T-helper 1 cell treated with Interleukin-12 subunit alpha and Interleukin-12 subunit beta and Interleukin-4 antibody, amounts not matched to agents 30 ng/mL and 1 ng/mL, for 36 hours (primary cell): ENCODE data around the gene NDE1. TPM values are rescaled to one million over a fixed set of nuclear protein-coding genes. Genes with fewer than 3 reads are reported as not detected.

ENCODE experiments used
- intact Hi-C: fragments of 100-400 bp; cut with micrococcal nuclease; formaldehyde crosslinking; loops from one replicate; pipeline ENCODE4 v1.15.1; 2024
- total RNA-seq: library from RNA; stranded (reverse); gene quantifications from 2 replicates; pipeline ENCODE4 v1.2.3, GENCODE V29; 2022

The NDE1 gene
- total RNA-seq, 1 donor from 2014 or later: 126 TPM

DNA sequence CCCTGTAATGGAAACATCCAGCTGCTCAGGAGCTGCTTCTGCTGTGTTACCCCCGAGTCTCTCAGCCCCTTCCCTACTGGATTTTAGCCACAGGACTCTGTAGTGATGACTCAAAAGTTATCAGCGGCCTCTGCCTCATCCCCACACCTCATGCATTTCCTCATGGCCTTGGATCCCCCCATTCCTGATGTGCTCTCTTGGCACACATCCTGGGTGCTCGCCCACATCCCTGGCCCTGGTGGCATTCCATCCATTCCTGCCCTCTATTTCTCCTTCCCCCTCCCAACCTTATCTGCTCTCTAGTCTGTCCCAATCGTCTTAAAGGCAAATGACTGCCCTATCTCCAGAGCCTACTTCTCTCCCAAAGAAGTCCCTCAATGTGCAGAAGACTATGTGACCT is 31.7 kb upstream of the NDE1 start:
- intact Hi-C loops: no loop called here

GRCh38 chr16:15620611-15621195 is 29.3 kb upstream of the NDE1 start:
- intact Hi-C loops: no loop called here

DNA sequence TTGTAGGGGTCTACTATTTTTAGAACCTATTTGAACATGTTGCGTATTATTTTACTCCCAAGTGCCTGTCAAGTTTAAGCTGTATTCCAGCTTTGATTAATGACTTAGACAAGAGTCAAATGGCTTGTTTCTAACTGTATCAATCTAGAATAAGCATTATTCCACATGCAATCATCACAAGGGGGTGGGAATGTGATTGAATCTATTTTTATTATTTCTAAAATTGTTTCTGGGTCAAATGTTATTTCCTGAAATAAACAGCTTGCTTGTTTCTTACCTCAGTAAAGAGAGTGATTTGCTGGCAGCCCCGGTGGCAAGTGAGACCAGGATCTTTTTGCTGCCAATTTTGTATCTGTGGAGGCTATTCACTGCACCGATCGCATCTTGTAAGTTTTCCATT is 28.6 kb upstream of the NDE1 start:
- intact Hi-C loops: no loop called here

DNA sequence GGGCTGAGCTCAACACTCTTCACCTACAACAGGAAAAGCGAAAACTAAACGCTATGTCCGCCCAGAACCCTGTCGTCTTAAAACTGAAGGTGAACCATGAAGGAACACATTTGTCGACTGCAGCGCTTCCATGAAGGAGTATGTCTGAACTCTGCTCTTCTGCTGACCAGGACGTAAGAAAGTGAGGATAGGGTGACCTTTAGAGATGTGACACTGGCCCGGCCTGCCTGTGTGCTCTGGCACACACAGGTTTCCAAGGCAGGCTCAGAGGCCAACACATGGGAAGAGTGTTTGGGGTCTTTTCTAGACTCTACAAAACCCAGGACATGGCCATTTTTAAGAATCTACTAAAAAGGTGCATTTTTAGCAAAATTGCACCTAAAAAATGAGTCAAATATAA is 28.2 kb upstream of the NDE1 start:
- intact Hi-C loops: no loop called here

DNA sequence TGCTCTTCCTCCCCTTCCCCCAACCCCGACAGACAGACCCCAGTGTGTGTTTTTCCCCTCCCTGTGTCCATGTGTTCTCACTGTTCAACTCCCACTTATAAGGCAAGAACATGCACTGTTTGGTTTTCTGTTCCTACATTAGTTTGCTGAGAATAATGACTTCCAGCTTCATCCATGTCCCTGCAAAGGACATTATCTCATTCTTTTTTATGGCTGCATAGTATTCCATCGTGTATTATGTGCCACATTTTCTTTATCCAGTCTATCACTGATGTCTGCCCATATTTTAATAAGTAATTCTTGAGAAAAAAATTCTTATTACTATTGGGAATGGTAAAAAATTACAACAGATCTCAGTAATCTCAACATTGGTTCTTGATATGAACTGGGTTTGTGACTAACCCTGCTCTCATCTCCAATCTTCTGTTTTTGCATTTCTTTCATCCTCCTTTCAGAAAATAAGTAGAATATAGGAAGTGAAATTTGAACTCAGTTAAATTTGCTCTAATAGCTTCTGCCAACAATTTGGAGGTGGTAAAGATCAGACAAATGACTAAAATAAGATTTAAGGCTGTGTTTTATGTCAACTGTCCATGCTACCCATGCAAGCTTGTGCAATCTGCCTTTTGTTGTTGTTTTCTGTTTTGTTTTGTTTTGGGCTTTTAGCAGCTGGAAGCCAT is 18.2 kb upstream of the NDE1 start:
- intact Hi-C loops: no loop called here

- intact Hi-C loops: loop anchor here (2.0 kb wide), 1 partner anchor 15 kb away; the partner anchor contains the start of gene NDE1
Observed at GRCh38 chr16:15635926-15636325, 14.1 kb upstream of the NDE1 start.

GRCh38 chr16:15636392-15636873 is 13.6 kb upstream of the NDE1 start:
- intact Hi-C loops: loop anchor here (2.0 kb wide), 1 partner anchor 14 kb away; the partner anchor contains the start of gene NDE1

DNA sequence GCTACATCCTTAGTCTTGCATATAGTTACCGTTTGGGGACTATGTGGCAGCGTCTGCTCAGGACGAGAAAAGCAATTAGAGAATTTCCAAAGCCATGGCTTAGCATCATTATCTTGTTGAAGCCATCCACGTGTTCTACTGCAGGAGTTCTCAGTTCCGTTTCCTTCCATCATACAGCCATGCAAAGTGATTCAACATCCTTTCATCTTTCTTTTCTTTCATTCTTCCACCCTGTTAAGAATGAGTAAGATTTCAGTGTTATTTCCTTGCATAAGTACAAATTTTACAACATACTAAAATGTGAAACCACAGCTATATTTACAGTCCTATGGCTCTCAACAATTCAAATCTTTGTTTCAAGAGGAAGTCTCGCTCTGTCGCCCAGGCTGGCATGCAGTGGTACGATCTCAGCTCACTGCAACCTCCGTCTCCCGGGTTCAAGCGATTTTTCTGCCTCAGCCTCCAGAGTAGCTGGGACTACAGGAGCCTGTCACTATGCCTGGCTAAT is 10.9 kb upstream of the NDE1 start:
- intact Hi-C loops: no loop called here

DNA sequence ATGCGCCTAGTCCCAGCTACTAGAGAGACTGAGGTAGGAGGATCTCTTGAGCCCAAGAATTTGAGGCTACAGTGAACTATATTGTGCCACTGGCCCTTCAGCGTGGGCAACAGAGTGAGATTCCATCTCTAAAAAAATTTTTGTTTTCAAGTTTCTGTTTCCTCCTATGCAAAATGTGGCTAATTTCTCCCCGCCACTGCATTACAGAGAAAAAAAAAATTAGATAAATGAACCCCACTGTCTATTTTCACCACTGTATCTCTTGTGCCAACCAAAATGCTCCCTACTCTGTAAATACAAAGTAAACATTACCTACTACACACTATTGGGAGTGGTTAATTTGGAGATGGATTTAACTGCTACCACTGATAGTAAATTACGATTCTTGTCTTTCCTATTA is 9.1 kb upstream of the NDE1 start:
- intact Hi-C loops: loop anchor here (10.0 kb wide), 1 partner anchor 546 kb away; the partner anchor contains the start of gene RRN3

DNA sequence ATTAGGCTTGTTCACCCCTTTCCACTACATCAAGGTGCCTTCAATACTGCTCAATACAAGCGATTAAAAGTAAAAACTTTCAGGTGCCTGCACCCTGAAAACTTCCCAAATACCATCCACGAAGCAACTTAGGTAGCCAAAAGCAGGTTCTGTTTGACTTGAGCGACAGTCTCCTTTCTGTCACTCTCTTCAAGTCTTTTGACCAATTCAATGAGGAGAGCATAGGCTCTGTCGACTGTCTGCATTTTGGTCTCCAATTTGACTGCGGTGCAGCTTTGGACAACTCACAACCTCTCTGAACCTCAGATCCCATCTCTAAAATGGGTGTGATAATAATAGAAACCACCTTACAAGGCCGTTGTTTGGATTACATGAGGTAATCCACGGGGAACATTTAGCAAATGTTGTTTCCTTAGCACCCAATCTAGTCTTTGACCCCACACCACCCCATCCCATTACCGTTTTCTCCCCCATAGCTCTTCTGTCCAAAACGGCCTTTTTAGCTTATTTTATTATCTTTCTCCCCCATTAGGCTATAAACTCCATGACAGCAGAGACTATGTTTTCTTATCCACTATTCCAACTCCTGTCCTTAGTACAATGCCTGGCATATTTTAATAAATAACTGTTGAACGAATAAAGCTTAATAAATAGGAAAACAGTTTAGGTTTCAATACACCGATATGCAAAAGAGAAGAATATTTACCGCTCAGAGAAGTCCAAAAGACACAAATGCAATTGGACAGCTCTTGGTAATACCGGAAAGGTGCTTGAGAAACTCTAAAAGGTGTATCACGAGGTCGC is 8.1 kb upstream of the NDE1 start:
- intact Hi-C loops: loop anchor here (1.0 to 10.0 kb wide), 8 partner anchors 8 to 667 kb away; partner anchors contain the start of genes CEP20, NDE1, PDXDC1 and RRN3

GRCh38 chr16:15642557-15643047 is 7.4 kb upstream of the NDE1 start:
- intact Hi-C loops: loop anchor here (1.0 to 10.0 kb wide), 12 partner anchors 8 to 668 kb away; partner anchors contain the start of genes CEP20, NDE1, NTAN1 and PDXDC1

- intact Hi-C loops: loop anchor here (1.0 to 10.0 kb wide), 10 partner anchors 16 to 668 kb away; partner anchors contain the start of genes CEP20, NTAN1, PDXDC1 and RRN3
Observed at GRCh38 chr16:15643048-15643945, 6.7 kb upstream of the NDE1 start, which contains the start of gene MARF1. TSS of gene MARF1 (minus strand) at chr16:15643154. CDS start at chr16:15639233, 3,921 bp downstream.

GRCh38 chr16:15643946-15644250 is 6.1 kb upstream of the NDE1 start:
- intact Hi-C loops: loop anchor here (1.0 to 10.0 kb wide), 10 partner anchors 15 to 669 kb away; partner anchors contain the start of genes CEP20, NTAN1, PDXDC1 and RRN3

- intact Hi-C loops: loop anchor here (10.0 kb wide), 1 partner anchor 550 kb away; the partner anchor contains the start of gene RRN3
Observed at GRCh38 chr16:15644267-15644961, 5.6 kb upstream of the NDE1 start.

DNA sequence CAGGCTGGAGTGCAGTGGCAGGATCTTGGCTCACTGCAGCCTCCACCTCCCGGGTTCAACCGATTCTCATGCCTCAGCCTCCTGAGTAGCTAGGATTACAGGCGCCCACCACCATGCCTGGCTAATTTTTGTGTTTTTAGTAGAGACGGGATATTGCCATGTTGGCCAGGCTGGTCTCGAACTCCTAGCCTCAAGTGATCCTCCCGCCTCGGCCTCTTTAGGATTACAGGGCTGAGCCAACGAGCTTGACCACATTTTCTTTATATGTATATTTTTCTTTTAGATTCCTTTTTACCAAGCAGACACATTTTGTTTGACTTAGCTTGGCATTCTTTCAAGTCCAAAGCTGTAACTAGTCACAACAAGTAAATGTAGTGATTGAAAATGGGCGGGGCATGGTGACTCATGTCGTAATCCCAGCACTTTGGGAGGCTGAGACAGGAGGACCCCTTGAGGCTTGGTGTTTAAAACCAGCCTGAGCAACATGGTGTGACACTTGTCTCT is 5.0 kb upstream of the NDE1 start:
- intact Hi-C loops: loop anchor here (10.0 kb wide), 1 partner anchor 550 kb away; the partner anchor contains the start of gene RRN3

GRCh38 chr16:15646557-15647293 is 3.3 kb upstream of the NDE1 start:
- intact Hi-C loops: loop anchor here (10.0 kb wide), 1 partner anchor 552 kb away; the partner anchor contains the start of gene RRN3

DNA sequence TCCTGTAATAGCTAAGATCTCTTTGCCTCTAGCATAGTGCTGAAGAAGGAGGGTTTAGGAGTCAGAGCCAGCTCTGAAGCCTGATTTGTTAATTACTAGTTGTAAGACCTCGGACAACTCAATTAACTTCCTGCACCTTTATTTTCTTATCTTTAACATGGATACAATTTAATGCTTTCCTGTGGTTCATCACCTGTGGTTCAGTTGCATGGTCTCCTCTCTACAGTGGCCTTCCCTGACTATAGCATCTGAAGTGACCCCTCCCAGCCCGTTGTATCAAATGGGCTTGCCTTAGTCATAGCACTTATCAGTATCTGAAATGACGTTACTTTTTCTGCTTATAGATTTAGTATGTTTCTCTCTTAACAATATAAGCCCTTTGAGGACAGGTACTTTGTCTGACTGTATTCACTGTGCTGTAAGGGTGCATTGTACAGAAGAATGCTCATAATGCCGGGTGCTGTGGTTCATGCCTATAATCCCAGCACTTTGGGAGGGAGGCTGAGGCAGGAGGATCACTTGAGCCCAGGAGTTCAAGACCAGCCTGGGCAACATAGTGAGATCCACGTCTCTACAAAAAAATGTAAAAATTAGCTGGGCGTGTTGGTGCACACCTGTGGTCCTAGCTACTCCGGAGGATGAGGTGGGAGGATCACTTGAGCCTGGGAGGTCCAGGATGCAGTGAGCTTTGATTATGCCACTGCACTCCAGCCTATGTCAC is 2.6 kb upstream of the NDE1 start:
- intact Hi-C loops: loop anchor here (10.0 kb wide), 1 partner anchor 553 kb away; the partner anchor contains the start of gene RRN3
